Psoas muscle (tissue), 8 donors: ENCODE data around the gene PLSCR1. TPM values are rescaled to one million over a fixed set of nuclear protein-coding genes. Genes with fewer than 3 reads are reported as not detected.
A peak's percentile ranks its signal among the peaks of the same experiment; 100 is the strongest.

Experiments used
- ATAC-seq, 4 donors: fragments of 200-7000 bp; cut with Tn5 transposase; one replicate each; pipeline ENCODE4 v1.9.1; 2020; ENCODE audit warnings: moderate library complexity in 3 of 4, mild to moderate bottlenecking in 2 of 4
- DNase-seq, 2 donors: peaks; one replicate each; pipeline ENCODE4 v3.0.0-alpha.2; 2020
- H3K27ac ChIP-seq: fragments of 200-600 bp; one replicate; pipeline ENCODE4 v1.8.0; 2022
- H3K27me3 ChIP-seq, 3 donors: fragments of 200-600 bp in 1 of 3; one replicate each; pipeline versions ENCODE4 v1.6.1 to v1.8.0; 2013 to 2022; ENCODE audit warnings: low read length in 2 of 3, mild to moderate bottlenecking in 2 of 3, moderate library complexity in 1 of 3; ENCODE audit not compliant: insufficient read depth in 3 of 3
- H3K36me3 ChIP-seq, 2 donors: fragments of 200-600 bp in 1 of 2; one replicate each; pipeline versions ENCODE4 v1.6.1 to v1.8.0; 2013 to 2022; ENCODE audit warnings: low read depth in 1 of 2, mild to moderate bottlenecking in 1 of 2, moderate library complexity in 1 of 2; ENCODE audit not compliant: insufficient read depth in 1 of 2
- H3K4me1 ChIP-seq: fragments of 200-600 bp; one replicate; pipeline ENCODE4 v1.8.0; 2022
- H3K4me3 ChIP-seq: fragments of 200-600 bp; one replicate; pipeline ENCODE4 v1.8.0; 2022; ENCODE audit warnings: mild to moderate bottlenecking
- H3K9me3 ChIP-seq: fragments of 200-600 bp; one replicate; pipeline ENCODE4 v1.8.0; 2022
- WGBS, 3 donors: extraction: QIAGEN DNeasy Blood & Tissue Kit; methylation state at CpG; one replicate each; pipeline versions ENCODE4 v1.1.6 to v1.1.7; 2013; 5-methylcytosine and 5-hydroxymethylcytosine counted together
- intact Hi-C, 2 donors: fragments of 100-400 bp; cut with DNase I; formaldehyde crosslinking; loops; one replicate each; pipeline versions ENCODE4 v1.11.0 to v1.14.2; 2022
- polyA plus RNA-seq, 3 donors: library from polyadenylated mRNA; stranded (reverse); fragments of 200-250 nt; gene quantifications; one replicate each; pipeline ENCODE4 v1.2.3, GENCODE V29; 2013
- total RNA-seq, 4 donors: library from RNA; stranded (reverse); fragmentation: NEBNext Ultra II Directional in 2 of 4; extraction: Animal tissue kit (Norgen Biotek cat#: 25700) in 2 of 4; gene quantifications; one replicate each; pipeline versions ENCODE4 v1.2.1 to v1.2.4, GENCODE V29; 2021 to 2023
- TF ChIP-seq, protein P1 (sequence below): fragments of 200-600 bp; IDR thresholded peaks from one replicate; pipeline ENCODE4 v1.8.0; 2022; ENCODE audit warnings: antibody characterized with exemption
- donor health status: healthy with polysubstance abuse.
- donor health status: DM: no; HTN: no; CAD: no; lungs with moderate emphysema.
- donor health status: Bipolar disorder and iron deficiency.
- donor health status: healthy.
- donor health status: DM: yes; HTN: yes; CAD: no.
- donor health status: DM: no; HTN: no; CAD: no.
- donor health status: DM: no; HTN: no; CAD: no.
- donor health status: DM: yes; HTN: yes; CAD: no.

The PLSCR1 gene
- total and polyA plus RNA-seq, 7 donors: 7.1 to 31.0 (median 13.1) TPM

DNA sequence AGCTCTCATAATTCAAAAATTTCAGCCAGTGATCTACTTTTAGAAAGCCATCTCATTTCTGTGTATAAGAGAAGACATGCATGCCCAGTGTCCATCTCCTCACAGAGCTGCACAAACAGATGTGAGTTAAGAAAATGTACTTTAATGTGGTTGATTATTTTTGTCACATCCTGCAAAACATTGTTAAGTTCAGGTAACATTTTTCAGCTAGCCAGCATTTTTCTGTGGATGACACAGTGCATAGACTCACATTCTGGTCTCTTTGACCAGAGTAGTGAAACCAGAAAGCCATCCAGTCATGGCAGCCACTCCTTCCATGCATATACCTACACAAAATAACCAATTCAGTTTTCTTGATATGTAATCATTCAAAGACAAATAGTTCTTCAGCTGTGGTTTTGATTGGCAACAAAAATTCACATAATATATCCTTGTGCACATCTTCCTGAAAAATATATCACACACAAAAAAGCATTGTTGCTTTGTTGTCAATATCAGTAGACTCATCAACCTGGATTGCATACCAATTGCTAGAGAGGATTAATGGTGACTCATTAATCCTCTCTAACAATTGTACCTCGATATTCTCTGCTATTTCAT is 2.1 kb upstream of the PLSCR1 start:
- no peak for ATAC-seq
- DNase-seq: no peak
- peaks cover 0 to 6% (median 0%) of the 10 kb centered on the region in 3 donors for H3K27me3 ChIP-seq
- 74 to 86% (median 74%) methylated on average over 1 of the region's 1 CpG for WGBS, 3 donors
- intact Hi-C loops: no loop called here
- H3K4me1 ChIP-seq: no peaks in the 10 kb centered on the region
- no peaks in the 10 kb centered on the region for H3K9me3 ChIP-seq
- no peak overlapping the region for H3K4me3 ChIP-seq
- H3K27ac ChIP-seq: no peak overlapping the region
- TF ChIP-seq, protein P1, sequence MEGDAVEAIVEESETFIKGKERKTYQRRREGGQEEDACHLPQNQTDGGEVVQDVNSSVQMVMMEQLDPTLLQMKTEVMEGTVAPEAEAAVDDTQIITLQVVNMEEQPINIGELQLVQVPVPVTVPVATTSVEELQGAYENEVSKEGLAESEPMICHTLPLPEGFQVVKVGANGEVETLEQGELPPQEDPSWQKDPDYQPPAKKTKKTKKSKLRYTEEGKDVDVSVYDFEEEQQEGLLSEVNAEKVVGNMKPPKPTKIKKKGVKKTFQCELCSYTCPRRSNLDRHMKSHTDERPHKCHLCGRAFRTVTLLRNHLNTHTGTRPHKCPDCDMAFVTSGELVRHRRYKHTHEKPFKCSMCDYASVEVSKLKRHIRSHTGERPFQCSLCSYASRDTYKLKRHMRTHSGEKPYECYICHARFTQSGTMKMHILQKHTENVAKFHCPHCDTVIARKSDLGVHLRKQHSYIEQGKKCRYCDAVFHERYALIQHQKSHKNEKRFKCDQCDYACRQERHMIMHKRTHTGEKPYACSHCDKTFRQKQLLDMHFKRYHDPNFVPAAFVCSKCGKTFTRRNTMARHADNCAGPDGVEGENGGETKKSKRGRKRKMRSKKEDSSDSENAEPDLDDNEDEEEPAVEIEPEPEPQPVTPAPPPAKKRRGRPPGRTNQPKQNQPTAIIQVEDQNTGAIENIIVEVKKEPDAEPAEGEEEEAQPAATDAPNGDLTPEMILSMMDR: no peak
- no peaks in the 10 kb centered on the region for H3K36me3 ChIP-seq

DNA sequence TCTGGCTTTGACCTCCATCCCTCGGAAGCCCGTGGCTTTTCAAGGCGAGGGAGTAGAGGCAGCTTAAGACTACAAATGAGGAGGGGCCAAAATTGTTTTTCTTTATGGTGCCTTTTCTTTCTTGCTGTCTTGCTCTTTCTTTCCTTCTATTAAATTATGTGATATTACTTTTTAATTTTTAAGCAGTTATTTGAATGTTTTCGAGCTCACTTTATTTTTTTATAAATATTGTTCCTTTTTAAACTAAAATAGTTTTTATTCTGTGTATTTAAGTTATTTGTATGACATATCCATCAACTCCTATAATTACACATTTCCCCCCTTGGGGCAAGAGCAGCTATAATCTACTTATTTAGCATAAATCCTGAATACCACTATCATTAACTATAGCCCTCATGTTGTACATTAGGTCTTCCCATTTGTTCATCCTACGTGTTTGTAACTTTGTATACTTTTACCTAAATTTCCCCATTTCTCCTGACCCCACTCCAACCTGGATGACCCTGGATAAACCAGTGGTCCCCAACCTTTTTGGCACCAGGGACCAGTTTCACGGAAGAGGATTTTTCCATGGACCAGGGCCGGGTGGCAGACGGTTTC is 622 bp upstream of the PLSCR1 start:
- peak overlapping the region; percentile 78 for H3K27ac ChIP-seq
- intact Hi-C loops: no loop called here
- H3K36me3 ChIP-seq: no peaks in the 10 kb centered on the region
- ATAC-seq (no peak), DNase-seq (no peak)
- H3K4me3 ChIP-seq: peak overlapping the region; percentile 74
- TF ChIP-seq, protein P1: no peak
- 49 to 53% (median 52%) methylated on average over 8 of the region's 8 CpGs for WGBS, 3 donors
- H3K4me1 ChIP-seq: peaks cover 1% of the 10 kb centered on the region
- H3K27me3 ChIP-seq: peaks cover 0 to 6% (median 0%) of the 10 kb centered on the region in 3 donors
- no peaks in the 10 kb centered on the region for H3K9me3 ChIP-seq

DNA sequence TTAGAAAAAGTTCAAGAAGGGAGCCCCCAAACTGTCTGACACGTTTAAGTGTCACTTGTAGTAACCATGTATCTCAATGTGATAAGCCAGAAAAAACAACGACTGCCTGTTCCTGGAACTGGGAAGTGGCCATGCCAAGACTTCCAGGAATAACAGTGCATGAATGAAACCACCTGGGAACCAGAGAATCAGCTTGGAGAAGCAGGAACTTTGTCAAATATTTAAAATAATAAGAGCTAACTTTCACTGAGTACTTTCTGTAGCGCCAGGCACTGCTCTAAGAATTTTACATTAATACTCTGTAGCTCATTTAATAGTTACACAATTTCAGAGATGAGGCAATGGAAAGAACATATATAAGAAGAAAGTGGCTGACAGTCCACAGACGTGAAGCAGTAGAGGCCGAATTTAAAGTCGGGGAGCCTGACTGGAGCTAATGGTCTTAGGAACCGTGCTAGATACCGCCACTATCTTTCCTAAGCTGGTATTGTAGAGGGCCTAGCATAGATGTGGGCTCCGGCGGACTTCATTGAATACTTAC is 876 bp downstream of the PLSCR1 start:
- intact Hi-C loops: no loop called here
- TF ChIP-seq, protein P1: no peak

DNA sequence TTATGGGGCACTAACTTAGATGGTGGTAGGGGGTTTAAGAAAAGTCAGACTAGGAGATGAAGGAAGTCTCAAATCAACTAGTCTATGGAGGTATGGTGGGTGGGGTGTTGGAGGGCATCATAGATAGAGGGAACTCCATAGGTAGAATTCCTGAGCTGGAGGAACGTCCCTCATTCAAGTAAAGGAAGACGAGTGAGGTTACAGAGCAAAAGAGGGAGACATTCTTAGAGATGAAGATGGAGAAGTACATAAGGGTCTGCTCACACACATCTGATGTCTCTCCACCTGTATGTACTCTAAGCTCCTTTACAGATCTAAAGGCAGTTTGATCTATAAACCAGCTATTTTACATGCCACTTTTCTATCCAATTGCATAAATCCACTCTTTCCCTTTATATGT is 1.4 kb downstream of the PLSCR1 start:
- Histone ChIP-seq H3K27ac (peak overlapping the region; percentile 78), H3K27me3 (peaks cover 0 to 6% (median 0%) of the 10 kb centered on the region in 3 donors), H3K4me3 (peak overlapping the region; percentile 74), H3K4me1 (peaks cover 5% of the 10 kb centered on the region), H3K36me3 (no peaks in the 10 kb centered on the region), H3K9me3 (no peaks in the 10 kb centered on the region)
- DNase-seq (no peak), ATAC-seq (no peak)
- TF ChIP-seq, protein P1: no peak
- intact Hi-C loops: no loop called here
- 61 to 67% (median 66%) methylated on average over 2 of the region's 2 CpGs for WGBS, 3 donors

More for the DNA sequence above, 876 bp downstream of the PLSCR1 start:
- peak overlapping the region; percentile 78 for H3K27ac ChIP-seq
- H3K4me3 ChIP-seq: peak overlapping the region; percentile 74
- no peak for DNase-seq
- peaks cover 5% of the 10 kb centered on the region for H3K4me1 ChIP-seq
- H3K9me3 ChIP-seq: no peaks in the 10 kb centered on the region
- H3K36me3 ChIP-seq: no peaks in the 10 kb centered on the region
- peak; percentile 8 to 28 (median 20) for ATAC-seq
- 14 to 20% (median 15%) methylated on average over 10 of the region's 10 CpGs for WGBS, 3 donors
- peaks cover 0 to 6% (median 0%) of the 10 kb centered on the region in 3 donors for H3K27me3 ChIP-seq
